Neural progenitor cell (in vitro differentiated cells): ENCODE results near the gene IFNAR2. TPM values are rescaled to one million over a fixed set of nuclear protein-coding genes. Genes with fewer than 3 reads are reported as not detected.

Experiments
- DNase-seq: peaks from one replicate; pipeline ENCODE4 v3.0.0-alpha.2; 2016; ENCODE audit warnings: low spot score
- H2AFZ ChIP-seq: fragments of 200-600 bp; sonication (generic); replicated peaks from 2 replicates; pipeline ENCODE4 v1.6.1; 2016; ENCODE audit warnings: antibody characterized with exemption
- H3F3A ChIP-seq: fragments of 200-600 bp; sonication (generic); 2 replicates; pipeline ENCODE4 v1.6.1; 2016; ENCODE audit warnings: antibody characterized with exemption, low read depth
- H3K27ac ChIP-seq: fragments of 200-600 bp; sonication (generic); 2 replicates; pipeline ENCODE4 v1.5.1; 2016; ENCODE audit warnings: mild to moderate bottlenecking
- H3K27me3 ChIP-seq: fragments of 200-600 bp; sonication (generic); 2 replicates; pipeline ENCODE4 v1.6.1; 2016; ENCODE audit warnings: mild to moderate bottlenecking, moderate library complexity
- H3K36me3 ChIP-seq: fragments of 200-600 bp; sonication (generic); 2 replicates; pipeline ENCODE4 v1.5.1; 2016
- H3K4me1 ChIP-seq: fragments of 200-600 bp; sonication (generic); 2 replicates; pipeline ENCODE4 v1.6.1; 2016; ENCODE audit warnings: mixed run types
- H3K4me2 ChIP-seq: fragments of 200-600 bp; sonication (generic); 2 replicates; pipeline ENCODE4 v1.6.1; 2016
- H3K4me3 ChIP-seq: fragments of 200-600 bp; sonication (generic); 2 replicates; pipeline ENCODE4 v1.5.1; 2016
- H3K79me2 ChIP-seq: fragments of 200-600 bp; sonication (generic); 2 replicates; pipeline ENCODE4 v1.6.1; 2016; ENCODE audit warnings: low read depth
- H3K9ac ChIP-seq: fragments of 200-600 bp; sonication (generic); 2 replicates; pipeline ENCODE4 v1.6.1; 2016
- H3K9me3 ChIP-seq: fragments of 200-600 bp; sonication (generic); 2 replicates; pipeline ENCODE4 v1.5.1; 2016; ENCODE audit warnings: low read depth
- H4K20me1 ChIP-seq: fragments of 200-600 bp; sonication (generic); 2 replicates; pipeline ENCODE4 v1.6.1; 2016; ENCODE audit warnings: low read depth
- H3K27ac Mint-ChIP-seq: 3 replicates; pipeline ENCODE4 v1.8.0; 2021; ENCODE audit warnings: mixed read lengths
- H3K27me3 Mint-ChIP-seq: 2 replicates; pipeline ENCODE4 v1.8.0; 2022; ENCODE audit warnings: low read depth, mild to moderate bottlenecking, inconsistent platforms, moderate library complexity, mixed read lengths; ENCODE audit not compliant: insufficient read depth
- H3K36me3 Mint-ChIP-seq: 3 replicates; pipeline ENCODE4 v1.8.0; 2021; ENCODE audit warnings: mixed read lengths
- H3K4me1 Mint-ChIP-seq: 3 replicates; pipeline ENCODE4 v1.8.0; 2021; ENCODE audit warnings: mixed read lengths
- H3K4me3 Mint-ChIP-seq: 3 replicates; pipeline ENCODE4 v1.8.0; 2021; ENCODE audit warnings: mild to moderate bottlenecking, moderate library complexity, mixed read lengths
- H3K9me3 Mint-ChIP-seq: 3 replicates; pipeline ENCODE4 v1.8.0; 2020; ENCODE audit warnings: mixed read lengths
- EZH2 ChIP-seq: fragments of 200-600 bp; sonication (generic); IDR thresholded peaks from 2 replicates; pipeline ENCODE4 v1.6.1; 2017; ENCODE audit warnings: antibody characterized with exemption, mild to moderate bottlenecking, moderate library complexity
- EZH2phosphoT487 ChIP-seq: fragments of 200-600 bp; sonication (generic); IDR thresholded peaks from 2 replicates; pipeline ENCODE4 v1.6.1; 2017; ENCODE audit warnings: antibody characterized with exemption
- total RNA-seq: library from RNA; depleted of rRNA; stranded (reverse); fragments of >200 nt; gene quantifications from 2 replicates; pipeline ENCODE4 v1.2.3, GENCODE V29; 2015; ENCODE audit warnings: low replicate concordance
- TF ChIP-seq, protein P1 (sequence below): fragments of 200-600 bp; sonication (generic); IDR thresholded peaks from 2 replicates; pipeline ENCODE4 v1.5.1; 2017; ENCODE audit warnings: antibody characterized with exemption, mild to moderate bottlenecking

The IFNAR2 gene
- total RNA-seq, 1 donor from 2014 or later, result 15.8 TPM

- Histone ChIP-seq H3K79me2 (peaks cover 40% of the 10 kb centered on the region), H4K20me1 (peaks cover 20% of the 10 kb centered on the region)
Observed at GRCh38 chr21:33236013-33236686, 6.4 kb downstream of the IFNAR2 start.

GRCh38 chr21:33236766-33237165 lies 7.0 kb downstream of the IFNAR2 start:
- peaks cover 44% of the 10 kb centered on the region for H3K9me3 Mint-ChIP-seq
- no peak overlapping the region for H3K4me3 Mint-ChIP-seq
- peaks cover 49% of the 10 kb centered on the region for H3K36me3 Mint-ChIP-seq
- no peak overlapping the region for H3K4me3 ChIP-seq
- H3K9ac ChIP-seq, result no peak overlapping the region
- no peaks in the 10 kb centered on the region for H3K27me3 ChIP-seq
- H3K36me3 ChIP-seq, result no peaks in the 10 kb centered on the region
- peaks cover 3% of the 10 kb centered on the region for H3K4me1 ChIP-seq
- peaks cover 6% of the 10 kb centered on the region for H3K4me1 Mint-ChIP-seq
- TF ChIP-seq EZH2phosphoT487 (no peak), EZH2 (no peak)
- TF ChIP-seq, protein P1, sequence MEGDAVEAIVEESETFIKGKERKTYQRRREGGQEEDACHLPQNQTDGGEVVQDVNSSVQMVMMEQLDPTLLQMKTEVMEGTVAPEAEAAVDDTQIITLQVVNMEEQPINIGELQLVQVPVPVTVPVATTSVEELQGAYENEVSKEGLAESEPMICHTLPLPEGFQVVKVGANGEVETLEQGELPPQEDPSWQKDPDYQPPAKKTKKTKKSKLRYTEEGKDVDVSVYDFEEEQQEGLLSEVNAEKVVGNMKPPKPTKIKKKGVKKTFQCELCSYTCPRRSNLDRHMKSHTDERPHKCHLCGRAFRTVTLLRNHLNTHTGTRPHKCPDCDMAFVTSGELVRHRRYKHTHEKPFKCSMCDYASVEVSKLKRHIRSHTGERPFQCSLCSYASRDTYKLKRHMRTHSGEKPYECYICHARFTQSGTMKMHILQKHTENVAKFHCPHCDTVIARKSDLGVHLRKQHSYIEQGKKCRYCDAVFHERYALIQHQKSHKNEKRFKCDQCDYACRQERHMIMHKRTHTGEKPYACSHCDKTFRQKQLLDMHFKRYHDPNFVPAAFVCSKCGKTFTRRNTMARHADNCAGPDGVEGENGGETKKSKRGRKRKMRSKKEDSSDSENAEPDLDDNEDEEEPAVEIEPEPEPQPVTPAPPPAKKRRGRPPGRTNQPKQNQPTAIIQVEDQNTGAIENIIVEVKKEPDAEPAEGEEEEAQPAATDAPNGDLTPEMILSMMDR, result no peak
- H3K4me2 ChIP-seq, result no peak overlapping the region
- peaks cover 6% of the 10 kb centered on the region for H3F3A ChIP-seq
- peaks cover 35% of the 10 kb centered on the region for H3K79me2 ChIP-seq
- H3K27me3 Mint-ChIP-seq, result peaks cover 4% of the 10 kb centered on the region
- no peak overlapping the region for H3K27ac ChIP-seq
- no peak overlapping the region for H3K27ac Mint-ChIP-seq
- no peak overlapping the region for H2AFZ ChIP-seq
- H4K20me1 ChIP-seq, result peaks cover 14% of the 10 kb centered on the region
- no peak for DNase-seq
- peaks cover 7% of the 10 kb centered on the region for H3K9me3 ChIP-seq

More at GRCh38 chr21:33236013-33236686, 6.4 kb downstream of the IFNAR2 start:
- Histone ChIP-seq H3K9me3 (peaks cover 7% of the 10 kb centered on the region), H3K36me3 (no peaks in the 10 kb centered on the region), H3F3A (peaks cover 6% of the 10 kb centered on the region), H3K4me3 (no peak overlapping the region), H2AFZ (no peak overlapping the region), H3K27ac (no peak overlapping the region), H3K4me1 (peaks cover 8% of the 10 kb centered on the region), H3K4me2 (no peak overlapping the region), H3K27me3 (no peaks in the 10 kb centered on the region), H3K9ac (no peak overlapping the region)
- DNase-seq, result no peak
- peaks cover 42% of the 10 kb centered on the region for H3K9me3 Mint-ChIP-seq
- H3K27ac Mint-ChIP-seq, result no peak overlapping the region
- peaks cover 8% of the 10 kb centered on the region for H3K4me1 Mint-ChIP-seq
- H3K4me3 Mint-ChIP-seq, result no peak overlapping the region
- TF ChIP-seq EZH2, result no peak
- H3K36me3 Mint-ChIP-seq, result peaks cover 45% of the 10 kb centered on the region
- H3K27me3 Mint-ChIP-seq, result peaks cover 4% of the 10 kb centered on the region

- Histone ChIP-seq H3K27me3 (no peaks in the 10 kb centered on the region), H2AFZ (no peak overlapping the region), H3K4me1 (no peaks in the 10 kb centered on the region), H3K4me2 (no peak overlapping the region), H3K27ac (no peak overlapping the region), H3F3A (peaks cover 6% of the 10 kb centered on the region), H4K20me1 (peaks cover 7% of the 10 kb centered on the region), H3K79me2 (peaks cover 33% of the 10 kb centered on the region), H3K9ac (no peak overlapping the region), H3K36me3 (no peaks in the 10 kb centered on the region), H3K4me3 (no peak overlapping the region), H3K9me3 (peaks cover 7% of the 10 kb centered on the region)
- no peak overlapping the region for H3K4me3 Mint-ChIP-seq
- DNase-seq, result no peak
- peaks cover 50% of the 10 kb centered on the region for H3K9me3 Mint-ChIP-seq
- H3K27ac Mint-ChIP-seq, result no peak overlapping the region
- peaks cover 4% of the 10 kb centered on the region for H3K27me3 Mint-ChIP-seq
- peaks cover 3% of the 10 kb centered on the region for H3K4me1 Mint-ChIP-seq
- TF ChIP-seq EZH2 (no peak), EZH2phosphoT487 (no peak)
- TF ChIP-seq, protein P1, result no peak
- peaks cover 51% of the 10 kb centered on the region for H3K36me3 Mint-ChIP-seq
Observed at GRCh38 chr21:33237486-33237885, 7.7 kb downstream of the IFNAR2 start.

DNA sequence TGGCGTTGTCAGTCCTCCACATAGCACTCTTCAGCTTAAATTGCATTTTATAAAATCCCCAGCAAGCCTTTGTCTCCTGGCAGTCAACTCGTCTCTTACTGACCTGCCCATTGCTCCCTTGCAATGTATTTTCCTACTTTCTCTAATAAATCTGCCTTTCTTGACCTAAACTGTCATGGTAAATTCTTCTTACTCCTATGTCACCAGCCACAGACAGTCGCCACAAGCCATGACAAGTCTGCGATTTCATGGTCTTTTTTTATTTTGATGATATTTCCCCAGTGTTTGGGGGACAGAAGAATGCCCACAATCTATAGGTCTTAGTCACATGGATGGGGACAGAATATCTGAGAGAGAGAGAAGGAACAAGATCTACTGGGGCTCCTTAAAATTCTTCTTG lies 8.4 kb downstream of the IFNAR2 start:
- peaks cover 47% of the 10 kb centered on the region for H3K36me3 Mint-ChIP-seq
- TF ChIP-seq, protein P1, result no peak
- TF ChIP-seq EZH2phosphoT487 (no peak), EZH2 (no peak)
- Histone ChIP-seq H3K4me3 (no peak overlapping the region), H3K79me2 (peaks cover 26% of the 10 kb centered on the region), H2AFZ (no peak overlapping the region), H3K4me1 (no peaks in the 10 kb centered on the region), H4K20me1 (peaks cover 2% of the 10 kb centered on the region), H3F3A (peaks cover 6% of the 10 kb centered on the region), H3K9ac (no peak overlapping the region), H3K36me3 (no peaks in the 10 kb centered on the region), H3K27ac (no peak overlapping the region), H3K9me3 (peaks cover 7% of the 10 kb centered on the region), H3K27me3 (no peaks in the 10 kb centered on the region), H3K4me2 (no peak overlapping the region)
- no peak overlapping the region for H3K27ac Mint-ChIP-seq
- no peak for DNase-seq
- peaks cover 3% of the 10 kb centered on the region for H3K4me1 Mint-ChIP-seq
- H3K27me3 Mint-ChIP-seq, result peaks cover 4% of the 10 kb centered on the region
- no peak overlapping the region for H3K4me3 Mint-ChIP-seq
- peaks cover 50% of the 10 kb centered on the region for H3K9me3 Mint-ChIP-seq
